Measurements from ENCODE around the gene PIGA.

DNA sequence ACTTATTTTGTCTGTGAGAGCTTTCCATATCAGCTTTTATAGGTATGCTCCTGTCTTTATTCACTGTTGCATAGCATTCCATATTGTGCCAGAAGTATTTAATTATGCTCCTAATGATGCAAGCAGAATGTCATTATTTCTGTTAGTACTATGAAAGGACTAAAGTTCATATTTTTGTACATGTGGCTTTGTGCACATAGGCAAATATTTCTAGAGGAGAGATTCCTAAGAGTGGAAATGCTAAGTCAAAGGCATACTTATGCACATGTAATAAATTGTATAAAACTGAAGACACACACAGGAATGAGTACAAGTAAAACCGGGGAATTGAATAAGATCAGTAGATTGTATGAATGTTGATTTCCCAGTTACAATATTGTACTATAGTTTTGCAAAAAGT, 63.6 kb downstream of the PIGA start:
- TF ChIP-seq CTCF (IDR thresholded peaks at IDR 0.05; ENCODE audit: insufficient read depth, low read depth, low read length) (no peak), EZH2 (IDR thresholded peaks at IDR 0.05; ENCODE audit: insufficient read depth, low read length) (no peak)
